Metanephros (tissue), 2 donors: ENCODE results near the gene MUC20. TPM values are rescaled to one million over a fixed set of nuclear protein-coding genes. Genes with fewer than 3 reads are reported as not detected.

Experiments used
- small RNA-seq: library from RNA; depleted of rRNA; stranded (forward); fragments of <200 nt; gene quantifications from one replicate; pipeline ENCODE3, GENCODE V24; 2014; ENCODE audit warnings: low replicate concordance
- total RNA-seq: library from RNA; depleted of rRNA; stranded (reverse); fragments of >200 nt; gene quantifications from one replicate; pipeline ENCODE4 v1.2.3, GENCODE V29; 2014

Gene MUC20
- total RNA-seq = 36.7 TPM

DNA sequence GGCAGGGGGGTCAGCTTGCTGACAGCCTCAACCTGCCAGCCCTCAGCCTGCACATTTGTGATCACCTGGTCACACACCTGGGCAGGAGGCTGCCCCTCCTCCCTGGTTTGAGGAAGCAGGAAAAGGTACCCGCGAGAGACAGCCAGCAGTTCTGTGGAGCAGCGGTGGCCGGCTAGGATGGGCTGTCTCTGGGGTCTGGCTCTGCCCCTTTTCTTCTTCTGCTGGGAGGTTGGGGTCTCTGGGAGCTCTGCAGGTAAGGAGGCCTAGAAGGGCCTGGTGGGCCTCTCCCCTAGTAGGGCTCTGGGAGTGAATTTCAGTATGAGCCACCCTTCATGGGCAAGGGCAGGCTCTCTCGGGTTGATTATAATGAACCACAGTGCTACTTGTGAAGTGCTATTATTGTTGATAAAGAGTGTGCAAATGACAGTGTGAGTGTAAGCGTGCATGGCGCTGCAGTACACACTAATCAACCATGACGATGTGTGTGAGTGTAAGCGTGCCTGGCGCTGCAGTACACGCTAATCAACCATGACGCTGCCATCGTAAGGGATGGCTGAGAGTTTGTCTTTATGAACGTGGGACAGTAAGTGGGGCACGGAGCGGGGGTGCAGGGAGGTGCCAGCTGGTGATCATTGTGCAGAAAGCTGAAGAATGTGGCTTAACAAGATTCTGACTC is at the start of gene MUC20:
MUC20 (plus strand) TSS at position 148 of the 676 bp plus-strand sequence; CDS start at position 178, 30 bp downstream.

Small RNA genes within 50 kb of the gene (small RNA-seq; reads per million reads assigned to genes)
- not detected for gene MIR570

Other genes starting within 250 kb of the MUC20 start
- 88.6 TPM for gene PPP1R2, start 177.7 kb upstream of the MUC20 start, total RNA-seq
- gene APOD, start 137.0 kb upstream of the MUC20 start, total RNA-seq = 9.4 TPM
- 0.47 TPM for gene MUC4, start 91.0 kb downstream of the MUC20 start, total RNA-seq
- gene TNK2, start 187.6 kb downstream of the MUC20 start, total RNA-seq = 25.7 TPM